ENCODE data around the gene PLA1A.

The PLA1A gene

GRCh38 chr3:119639494-119640350 lies 42.0 kb downstream of the PLA1A start:
- no peak for DNase-seq

- no peak for DNase-seq
Observed at GRCh38 chr3:119641416-119641815, 43.7 kb downstream of the PLA1A start.

GRCh38 chr3:119642746-119643473 lies 45.2 kb downstream of the PLA1A start:
- no peak for DNase-seq

- no peak for DNase-seq
Observed at GRCh38 chr3:119643528-119643927, 45.8 kb downstream of the PLA1A start.

- no peak for DNase-seq
Observed at GRCh38 chr3:119644481-119644880, 46.8 kb downstream of the PLA1A start.

- DNase-seq, result no peak
Observed at GRCh38 chr3:119645813-119646212, 48.1 kb downstream of the PLA1A start.

- no peak for DNase-seq
Observed at GRCh38 chr3:119647171-119647570, 49.5 kb downstream of the PLA1A start.

GRCh38 chr3:119647843-119648575 lies 50.3 kb downstream of the PLA1A start:
- DNase-seq, result no peak

- DNase-seq, result no peak
Observed at GRCh38 chr3:119649761-119650160, 52.1 kb downstream of the PLA1A start.

GRCh38 chr3:119652306-119653033 lies 54.8 kb downstream of the PLA1A start:
- DNase-seq, result no peak

GRCh38 chr3:119653876-119654275 lies 56.2 kb downstream of the PLA1A start:
- DNase-seq, result no peak

- DNase-seq, result no peak
Observed at GRCh38 chr3:119657887-119658702, 60.4 kb downstream of the PLA1A start.

GRCh38 chr3:119658994-119659393 lies 61.3 kb downstream of the PLA1A start:
- DNase-seq, result no peak

- no peak for DNase-seq
Observed at GRCh38 chr3:119659606-119660291, 62.1 kb downstream of the PLA1A start.

- DNase-seq, result no peak
Observed at GRCh38 chr3:119660474-119661440, 63.1 kb downstream of the PLA1A start, which contains the start of gene POPDC2. Gene POPDC2, minus strand, starts transcription at chr3:119660589. Its CDS starts 166 bp downstream, at chr3:119660423.

- no peak for DNase-seq
Observed at GRCh38 chr3:119662604-119663373, 65.1 kb downstream of the PLA1A start.

- no peak for DNase-seq
Observed at GRCh38 chr3:119663885-119664284, 66.2 kb downstream of the PLA1A start.

GRCh38 chr3:119664370-119664769 lies 66.7 kb downstream of the PLA1A start:
- no peak for DNase-seq

- no peak for DNase-seq
Observed at GRCh38 chr3:119664850-119665379, 67.2 kb downstream of the PLA1A start.
